Retinal pigment epithelial cell (primary cell): Measurements from ENCODE around the gene BPIFA2.

Source experiments
- DNase-seq: peaks from one replicate; pipeline ENCODE4 v3.0.0-alpha.2; 2010; ENCODE audit warnings: low read depth
- H3K4me3 ChIP-seq: 2 replicates; pipeline ENCODE4 v1.5.1; 2011; ENCODE audit warnings: mild to moderate bottlenecking, low read length, control low read depth, moderate library complexity
- CTCF ChIP-seq: conservative IDR thresholded peaks from 2 replicates; pipeline ENCODE4 v1.5.1; 2011; ENCODE audit warnings: low read depth, low read length, control low read depth, inconsistent platforms

Gene BPIFA2

GRCh38 chr20:33191955-33192354, 24.0 kb downstream of the BPIFA2 start:
- H3K4me3 ChIP-seq = no peak overlapping the region
- no peak for DNase-seq
- no peak for TF ChIP-seq CTCF

- no peak for TF ChIP-seq CTCF
- no peak overlapping the region for H3K4me3 ChIP-seq
- no peak for DNase-seq
Measured at GRCh38 chr20:33192912-33193501, 25.0 kb downstream of the BPIFA2 start.

- DNase-seq = no peak
- H3K4me3 ChIP-seq = no peak overlapping the region
- no peak for TF ChIP-seq CTCF
Measured at GRCh38 chr20:33199026-33199425, 31.1 kb downstream of the BPIFA2 start.

GRCh38 chr20:33202451-33202850, 34.5 kb downstream of the BPIFA2 start:
- no peak for TF ChIP-seq CTCF
- DNase-seq = no peak
- H3K4me3 ChIP-seq = no peak overlapping the region

- no peak for DNase-seq
- TF ChIP-seq CTCF = no peak
- no peak overlapping the region for H3K4me3 ChIP-seq
Measured at GRCh38 chr20:33203444-33203843, 35.5 kb downstream of the BPIFA2 start.

- DNase-seq = peak; percentile 15
- TF ChIP-seq CTCF = no peak
- H3K4me3 ChIP-seq = no peak overlapping the region
Measured at GRCh38 chr20:33209789-33210188, 41.8 kb downstream of the BPIFA2 start.

GRCh38 chr20:33210371-33210770, 42.4 kb downstream of the BPIFA2 start:
- H3K4me3 ChIP-seq = no peak overlapping the region
- no peak for DNase-seq
- no peak for TF ChIP-seq CTCF
